MM.1S (cell line): ENCODE data around the gene ZNF79.

Experiments
- EZH2 ChIP-seq: fragments of 300-600 bp; sonication (generic); optimal IDR thresholded peaks from 2 replicates; pipeline ENCODE3; 2017; ENCODE audit warnings: low read depth, mild to moderate bottlenecking, antibody characterized with exemption, low read length, mixed read lengths
- TF ChIP-seq, protein P1 (sequence below): fragments of 300-600 bp; sonication (generic); IDR thresholded peaks from 2 replicates; pipeline ENCODE4 v1.5.1; 2016; ENCODE audit warnings: antibody characterized with exemption, low read length, mixed read lengths

DNA sequence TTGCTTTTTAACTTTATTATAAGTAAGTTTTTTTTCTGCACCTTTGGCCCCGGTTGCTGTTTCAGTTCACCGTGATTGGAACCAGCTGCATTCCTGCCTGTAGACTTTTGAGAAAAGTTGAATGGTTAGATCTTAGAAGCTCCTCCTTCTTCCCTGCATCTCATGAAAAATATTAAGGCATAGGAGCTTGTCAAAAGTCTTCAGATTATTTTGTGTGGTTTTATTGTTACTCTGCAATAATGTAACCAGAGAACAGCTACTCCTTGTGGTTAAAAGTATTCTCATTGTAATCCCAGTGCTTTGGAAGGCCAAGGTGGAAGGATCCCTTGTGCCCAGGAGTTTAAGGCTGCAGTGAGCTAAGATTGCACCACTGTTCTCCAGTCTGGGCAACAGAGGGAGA is 30.5 kb upstream of the ZNF79 start:
- TF ChIP-seq, protein P1, sequence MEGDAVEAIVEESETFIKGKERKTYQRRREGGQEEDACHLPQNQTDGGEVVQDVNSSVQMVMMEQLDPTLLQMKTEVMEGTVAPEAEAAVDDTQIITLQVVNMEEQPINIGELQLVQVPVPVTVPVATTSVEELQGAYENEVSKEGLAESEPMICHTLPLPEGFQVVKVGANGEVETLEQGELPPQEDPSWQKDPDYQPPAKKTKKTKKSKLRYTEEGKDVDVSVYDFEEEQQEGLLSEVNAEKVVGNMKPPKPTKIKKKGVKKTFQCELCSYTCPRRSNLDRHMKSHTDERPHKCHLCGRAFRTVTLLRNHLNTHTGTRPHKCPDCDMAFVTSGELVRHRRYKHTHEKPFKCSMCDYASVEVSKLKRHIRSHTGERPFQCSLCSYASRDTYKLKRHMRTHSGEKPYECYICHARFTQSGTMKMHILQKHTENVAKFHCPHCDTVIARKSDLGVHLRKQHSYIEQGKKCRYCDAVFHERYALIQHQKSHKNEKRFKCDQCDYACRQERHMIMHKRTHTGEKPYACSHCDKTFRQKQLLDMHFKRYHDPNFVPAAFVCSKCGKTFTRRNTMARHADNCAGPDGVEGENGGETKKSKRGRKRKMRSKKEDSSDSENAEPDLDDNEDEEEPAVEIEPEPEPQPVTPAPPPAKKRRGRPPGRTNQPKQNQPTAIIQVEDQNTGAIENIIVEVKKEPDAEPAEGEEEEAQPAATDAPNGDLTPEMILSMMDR: no peak
- no peak for TF ChIP-seq EZH2
